ENCODE measurements around the gene TYW3.

The TYW3 gene, protein sequence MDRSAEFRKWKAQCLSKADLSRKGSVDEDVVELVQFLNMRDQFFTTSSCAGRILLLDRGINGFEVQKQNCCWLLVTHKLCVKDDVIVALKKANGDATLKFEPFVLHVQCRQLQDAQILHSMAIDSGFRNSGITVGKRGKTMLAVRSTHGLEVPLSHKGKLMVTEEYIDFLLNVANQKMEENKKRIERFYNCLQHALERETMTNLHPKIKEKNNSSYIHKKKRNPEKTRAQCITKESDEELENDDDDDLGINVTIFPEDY

DNA sequence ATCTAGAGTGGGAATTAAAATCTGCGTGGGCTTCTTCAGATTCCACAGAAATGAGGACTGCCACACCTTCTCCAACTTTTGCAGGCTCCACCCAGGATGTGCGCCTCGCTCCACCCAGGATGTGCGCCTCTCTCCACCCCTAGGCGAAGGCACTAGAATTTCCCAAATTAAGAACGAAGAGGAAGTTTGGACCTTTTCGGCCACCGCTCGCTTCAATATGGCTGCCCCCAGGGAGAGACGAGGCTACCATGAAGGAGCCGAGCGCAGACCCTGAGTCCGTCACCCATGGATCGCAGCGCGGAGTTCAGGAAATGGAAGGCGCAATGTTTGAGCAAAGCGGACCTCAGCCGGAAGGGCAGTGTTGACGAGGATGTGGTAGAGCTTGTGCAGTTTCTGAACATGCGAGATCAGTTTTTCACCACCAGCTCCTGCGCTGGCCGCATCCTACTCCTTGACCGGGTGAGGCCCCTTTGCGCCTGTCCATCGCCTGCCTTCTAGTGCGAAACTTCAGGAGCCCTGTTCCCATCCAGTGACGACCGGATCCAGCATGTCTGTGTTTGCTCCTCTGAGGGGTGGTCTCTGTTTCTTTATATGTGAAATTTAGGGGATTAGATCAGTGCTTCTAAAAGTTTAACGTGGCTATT is at the start of gene TYW3, which contains the start of gene CRYZ:
TYW3 (plus strand) TSS at position 193 of the 644 bp plus-strand sequence; CDS start at position 286, 93 bp downstream.
CRYZ (minus strand) TSS at position 91 of the 644 bp plus-strand sequence. CDS start 8,229 bp downstream, outside the sequence.
- DNase-seq (ENCODE audit: low read depth in 2 of 2) = peak; percentile 61

DNA sequence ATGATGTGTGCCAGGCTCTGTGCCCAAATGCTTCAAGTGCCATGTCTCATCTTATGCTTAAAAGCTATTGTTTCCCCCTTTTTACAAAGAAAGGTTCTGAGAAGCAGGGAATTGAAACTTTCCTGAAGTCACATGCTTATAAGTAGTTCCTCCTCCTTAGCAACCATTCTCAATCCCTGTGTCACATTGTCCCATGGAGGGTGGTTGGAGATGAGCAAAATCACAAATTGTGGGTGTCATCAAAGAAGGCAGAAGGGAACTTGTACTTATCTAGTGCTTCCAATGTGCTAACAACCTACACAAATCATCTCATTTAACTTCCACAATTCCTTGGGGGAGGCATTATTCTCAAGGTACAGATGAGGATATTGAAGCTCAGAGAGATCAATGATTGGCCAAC is 49.3 kb upstream of the TYW3 start:
- no peak for DNase-seq (ENCODE audit: low read depth in 2 of 2)

DNA sequence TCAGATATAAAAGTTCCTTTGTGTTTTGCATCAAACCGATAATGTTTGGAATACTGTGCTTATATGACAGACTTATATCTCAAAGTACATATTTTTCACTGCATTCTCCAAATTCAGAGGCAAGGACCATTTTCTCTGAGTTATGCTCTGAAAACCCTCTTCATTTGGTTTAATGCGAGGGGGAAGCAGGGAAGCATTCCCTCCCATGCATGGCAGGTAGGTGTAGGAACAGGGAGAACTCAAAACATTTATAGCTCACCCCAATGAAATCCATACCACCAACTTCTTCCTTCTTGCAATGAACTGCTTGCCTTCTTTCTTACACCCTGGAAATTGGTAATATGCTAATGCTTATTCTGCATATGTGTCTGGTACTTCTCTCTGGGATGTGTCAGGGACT is 48.7 kb upstream of the TYW3 start:
- no peak for DNase-seq (ENCODE audit: low read depth in 2 of 2)

DNA sequence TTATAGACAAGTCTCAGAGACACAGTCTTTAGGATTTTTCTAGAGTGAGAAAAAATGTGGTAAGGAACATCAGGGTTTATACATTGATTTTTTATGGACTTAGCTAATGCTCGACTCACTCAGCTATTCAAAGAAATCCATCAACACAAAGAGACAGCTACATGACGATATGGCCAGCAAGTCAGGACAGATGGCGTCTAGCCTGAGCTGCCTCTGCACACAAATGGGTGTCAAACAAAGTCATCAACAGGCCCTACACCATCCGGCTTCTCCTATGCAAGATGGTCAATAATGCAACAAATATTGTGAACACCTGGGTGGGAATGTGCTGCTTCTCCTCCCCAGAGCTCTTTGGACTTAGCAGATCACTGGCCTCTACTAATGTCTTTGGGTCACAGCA is 46.0 kb upstream of the TYW3 start:
- DNase-seq (ENCODE audit: low read depth in 2 of 2) = no peak

DNA sequence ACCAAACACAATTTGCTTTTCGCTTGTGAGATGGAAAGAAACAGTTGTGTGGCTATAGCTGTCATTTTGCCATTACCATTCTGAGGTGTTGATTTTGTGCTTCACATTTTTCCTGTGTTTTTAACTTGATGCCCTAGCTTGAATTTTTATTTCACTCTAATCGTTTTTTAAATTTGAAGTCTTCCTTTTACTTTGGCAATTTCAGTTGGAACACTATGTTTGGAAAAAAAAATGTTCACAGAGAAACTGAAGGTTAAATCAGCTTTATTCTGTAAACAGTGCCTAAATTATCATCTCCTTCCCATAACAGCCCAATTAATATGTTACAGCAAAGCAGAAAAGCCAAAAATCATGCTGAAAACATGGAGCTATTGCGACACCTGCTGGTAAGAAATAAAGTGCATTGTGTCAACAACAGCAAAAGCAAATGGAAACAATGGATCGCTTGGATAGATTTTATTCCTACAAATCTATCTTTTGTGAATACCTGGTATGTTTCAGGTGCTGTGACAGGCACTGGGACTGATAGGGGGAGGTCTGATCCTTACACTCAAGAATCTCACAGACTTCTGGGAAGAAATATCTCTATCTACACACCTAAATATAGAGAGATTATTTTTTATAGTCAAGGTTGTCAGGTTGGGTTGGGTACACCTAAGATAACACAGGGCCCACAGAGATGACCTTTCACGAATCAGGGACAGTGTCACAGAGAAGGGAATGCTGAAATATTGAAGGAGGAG is 43.2 kb upstream of the TYW3 start:
- DNase-seq (ENCODE audit: low read depth in 2 of 2) = peak in 1 of 2 donors; percentile 2

DNA sequence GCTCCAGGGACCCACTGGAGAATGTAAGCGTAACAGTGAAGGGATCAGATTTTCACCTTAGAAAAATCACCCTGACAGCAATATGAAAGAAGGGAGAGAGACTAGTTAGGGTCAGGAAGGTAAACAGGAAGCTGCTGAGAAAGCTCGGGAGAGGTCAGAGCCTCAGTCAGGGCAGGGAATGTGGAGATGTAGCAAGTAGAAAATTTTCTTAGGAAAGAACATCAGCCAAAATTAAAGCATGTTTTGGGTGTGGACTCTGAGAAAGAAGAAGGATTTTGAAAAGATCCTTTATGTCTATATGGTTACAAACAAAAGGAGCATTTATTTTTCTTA is 42.6 kb upstream of the TYW3 start:
- no peak for DNase-seq (ENCODE audit: low read depth in 2 of 2)

DNA sequence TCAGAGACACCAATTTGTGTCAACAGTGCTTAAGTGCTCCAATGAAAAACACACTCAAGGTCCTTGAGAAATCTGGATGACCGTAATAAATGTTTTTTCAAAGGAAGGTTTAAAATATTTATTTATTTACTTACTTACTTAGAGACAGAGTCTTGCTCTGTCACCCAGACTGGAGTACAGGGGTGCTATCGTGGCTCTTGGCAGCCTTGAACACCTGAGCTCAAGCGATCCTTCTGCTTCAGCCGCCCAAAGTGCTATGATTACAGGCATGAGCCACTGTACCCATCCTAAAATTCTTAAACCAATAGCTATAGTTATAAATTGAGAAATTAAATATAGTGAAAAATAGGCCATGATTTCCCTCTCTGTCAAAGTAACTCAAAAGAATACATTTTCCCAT is 42.0 kb upstream of the TYW3 start:
- DNase-seq (ENCODE audit: low read depth in 2 of 2) = no peak

DNA sequence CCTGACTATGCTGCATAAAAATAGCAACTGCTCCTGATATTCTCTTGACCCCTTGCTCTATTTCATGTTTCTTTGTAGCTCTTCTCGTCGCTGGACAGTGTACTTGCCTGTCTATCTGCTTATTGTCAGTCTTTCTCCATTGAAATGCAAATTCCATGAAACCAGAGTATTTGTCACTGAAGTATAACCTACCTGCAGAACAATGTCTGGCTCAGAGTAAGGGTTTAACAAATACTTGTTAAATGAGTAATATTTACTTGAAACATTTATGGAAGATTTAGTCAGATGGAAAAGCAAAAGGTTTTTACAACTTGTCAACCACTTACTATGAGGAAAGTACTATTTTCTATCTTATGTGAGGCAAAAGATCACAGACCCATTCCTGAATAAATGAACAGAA is 39.5 kb upstream of the TYW3 start:
- no peak for DNase-seq (ENCODE audit: low read depth in 2 of 2)

DNA sequence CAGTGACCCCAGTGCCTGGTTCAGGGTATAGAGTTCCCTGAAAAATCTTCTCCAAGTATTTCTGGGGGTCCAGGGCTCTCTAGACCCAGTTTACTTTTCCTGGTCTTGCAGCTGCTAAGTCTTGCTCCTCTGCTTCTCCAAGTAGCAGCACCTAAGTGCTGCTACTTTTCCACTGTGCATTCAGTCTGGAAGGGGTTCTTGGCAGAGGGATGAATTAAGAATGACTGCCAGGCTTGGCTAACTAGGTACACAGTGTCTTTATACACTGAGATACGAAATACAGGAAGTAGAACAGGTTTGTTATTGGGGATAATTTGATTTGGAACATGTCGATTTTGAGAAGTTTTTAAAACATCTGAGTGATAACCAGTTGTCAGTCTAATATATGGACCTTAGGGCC is 35.1 kb upstream of the TYW3 start:
- no peak for DNase-seq (ENCODE audit: low read depth in 2 of 2)

DNA sequence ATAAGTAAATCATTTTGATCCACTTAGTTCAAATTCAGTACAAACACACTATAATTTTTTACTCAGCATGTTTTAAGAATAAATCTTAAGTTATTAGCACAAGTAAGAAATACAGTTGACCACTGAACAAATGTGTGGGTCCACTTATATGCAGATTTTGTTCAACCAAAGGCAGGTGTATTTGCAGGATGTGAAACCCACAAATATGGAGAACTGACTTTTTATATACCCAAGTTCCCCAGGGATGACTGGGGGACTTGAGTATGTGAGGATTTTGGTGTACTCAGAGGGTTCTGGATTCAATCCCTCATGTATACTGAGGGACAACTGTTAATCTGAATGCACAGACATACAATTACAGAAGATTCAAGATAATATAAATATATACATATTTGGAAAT is 33.6 kb upstream of the TYW3 start:
- no peak for DNase-seq (ENCODE audit: low read depth in 2 of 2)

DNA sequence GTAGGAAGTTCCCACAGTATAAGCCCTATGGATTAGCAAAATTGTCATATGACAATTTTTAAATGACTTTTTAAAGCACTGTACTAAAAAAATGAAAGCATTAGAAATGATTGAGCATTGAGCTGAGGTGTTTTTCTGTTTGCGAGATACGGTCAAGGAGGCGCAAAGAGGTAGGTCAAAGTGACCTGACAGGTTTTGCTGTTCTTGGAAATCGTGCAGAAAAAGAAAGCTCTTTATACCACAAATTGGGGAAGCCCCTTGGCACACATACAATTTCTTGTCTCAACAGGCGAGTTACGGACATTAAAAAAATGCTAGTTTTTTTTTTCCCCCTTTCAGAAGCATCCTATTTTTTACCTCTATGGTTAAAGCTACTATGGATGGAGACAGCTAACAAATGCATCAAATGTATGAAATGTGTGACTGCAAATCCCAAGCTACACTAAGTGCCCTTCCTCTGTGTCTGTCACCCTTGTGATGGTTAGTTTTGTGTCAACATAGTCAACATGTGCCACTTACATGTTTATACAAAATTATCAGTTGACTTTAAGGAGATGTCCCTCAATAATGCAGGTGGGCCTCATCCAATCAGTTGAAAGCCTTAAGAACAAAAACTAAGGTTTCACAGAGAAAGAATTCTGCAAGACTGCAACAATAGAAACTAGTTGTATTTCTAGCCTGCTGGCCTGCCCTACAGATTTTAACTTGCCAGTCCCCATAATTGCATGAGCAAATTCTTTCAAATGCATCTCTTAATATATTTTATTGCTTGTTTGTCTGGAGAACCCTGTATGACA is 29.4 kb upstream of the TYW3 start:
- DNase-seq (ENCODE audit: low read depth in 2 of 2) = no peak

DNA sequence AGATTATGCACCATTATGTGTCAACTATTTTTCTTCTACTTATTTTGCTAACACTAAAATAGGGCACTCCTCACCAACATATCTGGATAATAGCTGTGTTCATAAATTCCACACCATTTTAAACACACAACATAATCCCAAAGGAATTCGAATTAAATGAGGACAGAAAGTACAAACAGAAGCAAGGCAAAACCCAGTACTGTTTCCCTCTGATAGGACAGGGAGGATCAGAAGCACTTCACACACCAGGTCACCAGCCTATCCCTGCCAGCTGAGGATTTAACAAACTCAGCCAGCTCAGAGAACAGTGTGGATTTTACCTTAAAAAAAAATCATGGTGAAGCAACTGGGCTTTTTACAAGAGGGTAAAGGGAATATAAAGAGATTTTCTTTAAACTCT is 20.1 kb upstream of the TYW3 start:
- DNase-seq (ENCODE audit: low read depth in 2 of 2) = no peak

DNA sequence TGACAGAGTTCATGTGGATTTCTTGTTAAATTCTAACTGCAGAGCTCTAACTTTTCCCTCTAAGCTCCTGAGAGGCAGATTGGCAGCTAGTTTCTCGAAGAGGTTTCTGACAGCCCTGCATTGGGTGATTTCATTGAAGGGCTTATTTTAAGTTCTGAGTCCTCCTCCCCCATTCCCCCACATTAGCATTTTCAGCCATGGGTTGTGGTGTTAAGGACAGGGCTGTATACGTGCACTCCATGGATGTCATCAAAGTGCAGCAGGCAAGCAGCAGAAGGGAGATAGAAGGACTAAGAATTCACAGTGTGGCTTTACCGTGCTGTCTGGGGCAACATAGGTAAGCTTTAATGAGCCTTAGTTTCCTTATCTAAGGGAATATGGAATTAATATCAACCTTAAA is 19.1 kb upstream of the TYW3 start:
- DNase-seq (ENCODE audit: low read depth in 2 of 2) = no peak

DNA sequence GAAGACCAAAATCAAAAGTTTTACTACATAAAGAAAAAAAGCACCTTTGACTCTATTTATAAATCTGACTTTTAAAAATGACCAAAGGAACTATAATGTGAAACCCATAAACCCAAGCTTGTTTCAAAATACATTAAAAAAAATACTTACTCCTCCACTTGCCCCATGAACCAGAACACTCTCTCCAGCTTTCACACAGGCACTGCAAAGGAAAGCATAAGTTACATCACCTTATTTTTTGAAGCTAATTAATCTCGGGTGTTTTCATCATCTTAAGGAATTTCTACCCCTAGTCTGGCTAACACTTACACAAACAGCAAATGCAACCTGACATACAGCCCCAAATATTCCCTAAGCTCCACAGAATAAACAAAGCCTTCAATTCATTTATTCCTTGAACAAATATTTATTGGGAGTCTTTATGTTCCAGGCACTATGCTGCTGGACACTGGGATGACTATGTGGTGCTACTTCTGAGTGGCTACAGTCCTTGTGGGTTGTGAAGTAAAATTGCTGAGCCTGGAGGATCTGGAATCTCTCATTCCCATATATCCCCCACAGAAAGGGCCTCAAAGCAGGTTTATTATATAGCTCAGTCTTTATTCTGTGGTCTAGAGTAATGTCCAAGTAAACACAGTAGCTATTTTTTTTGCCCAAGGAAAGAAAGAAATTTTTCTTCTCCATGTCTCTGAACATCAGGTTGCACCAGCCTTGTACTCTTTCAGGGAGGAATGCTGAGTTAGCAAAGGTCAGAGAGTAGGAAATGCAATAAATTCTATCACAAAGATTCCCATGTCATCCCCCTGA is 18.3 kb upstream of the TYW3 start:
- DNase-seq (ENCODE audit: low read depth in 2 of 2) = no peak

DNA sequence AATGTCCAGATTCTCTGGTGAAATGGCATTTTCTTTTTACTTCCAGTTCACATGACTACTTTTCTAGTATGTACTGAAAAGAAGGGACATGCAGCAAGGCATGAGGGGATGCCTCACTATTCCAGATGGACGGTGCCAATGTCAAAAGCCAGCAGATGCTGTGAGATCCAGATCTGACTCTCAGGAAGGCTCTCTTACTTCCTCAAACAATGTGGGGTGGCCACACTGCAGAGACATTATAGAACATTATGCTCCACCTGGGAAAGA is 17.8 kb upstream of the TYW3 start:
- DNase-seq (ENCODE audit: low read depth in 2 of 2) = no peak

DNA sequence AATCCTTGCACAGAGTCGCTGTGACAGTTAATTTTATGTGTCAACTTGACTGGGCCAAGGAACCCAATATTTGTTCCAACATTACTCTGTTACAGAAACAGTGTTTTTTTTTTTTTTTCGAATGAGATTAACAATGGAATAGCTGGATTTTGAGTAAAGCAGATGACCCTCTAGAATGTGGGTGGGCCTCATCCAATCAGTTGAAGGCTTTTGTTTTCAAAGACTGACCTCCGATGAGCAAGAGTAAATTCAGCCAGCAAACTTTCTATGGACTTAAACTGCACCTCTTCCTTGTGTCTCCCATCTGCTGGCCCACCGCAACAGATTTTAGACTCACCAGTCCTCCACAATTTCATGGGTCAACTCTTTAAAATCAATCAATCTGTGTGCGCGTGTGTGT is 17.1 kb upstream of the TYW3 start:
- no peak for DNase-seq (ENCODE audit: low read depth in 2 of 2)

DNA sequence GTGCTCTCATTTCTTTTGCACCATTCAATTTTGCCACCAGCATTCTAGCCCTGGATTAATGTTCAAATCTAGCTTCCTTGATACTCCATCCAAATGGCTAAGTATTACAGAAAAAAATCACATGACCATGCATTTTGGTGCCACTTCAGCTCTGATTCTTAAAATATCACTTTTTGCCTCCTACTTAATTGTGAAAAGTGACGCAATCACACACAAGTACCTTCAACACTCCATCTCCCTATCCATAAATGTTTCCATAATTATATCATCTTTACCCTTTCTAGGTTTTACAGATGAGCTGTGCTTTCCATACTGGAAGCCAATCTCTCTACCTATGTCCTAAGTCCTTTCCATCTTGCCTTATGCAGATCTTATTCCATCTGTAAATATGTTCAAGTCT is 16.1 kb upstream of the TYW3 start:
- no peak for DNase-seq (ENCODE audit: low read depth in 2 of 2)

DNA sequence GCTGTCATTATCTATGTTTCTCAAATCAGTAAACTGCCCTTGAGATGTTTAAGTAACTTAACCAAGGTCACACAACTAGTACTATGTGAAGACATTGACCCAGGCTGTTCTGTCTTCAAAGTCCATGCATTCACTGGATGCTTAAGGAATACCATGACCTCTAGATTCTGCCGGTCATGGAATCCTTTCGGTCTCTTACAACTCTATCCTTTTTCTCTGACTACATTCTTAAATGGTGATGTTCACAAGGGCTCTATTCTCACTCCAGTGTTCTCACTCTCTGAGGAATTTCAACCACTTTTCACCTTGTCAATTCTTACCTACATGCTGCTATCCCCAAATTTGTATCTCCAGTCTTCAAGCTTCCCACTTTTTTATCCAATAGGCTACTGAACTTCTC is 15.3 kb upstream of the TYW3 start:
- DNase-seq (ENCODE audit: low read depth in 2 of 2) = no peak

DNA sequence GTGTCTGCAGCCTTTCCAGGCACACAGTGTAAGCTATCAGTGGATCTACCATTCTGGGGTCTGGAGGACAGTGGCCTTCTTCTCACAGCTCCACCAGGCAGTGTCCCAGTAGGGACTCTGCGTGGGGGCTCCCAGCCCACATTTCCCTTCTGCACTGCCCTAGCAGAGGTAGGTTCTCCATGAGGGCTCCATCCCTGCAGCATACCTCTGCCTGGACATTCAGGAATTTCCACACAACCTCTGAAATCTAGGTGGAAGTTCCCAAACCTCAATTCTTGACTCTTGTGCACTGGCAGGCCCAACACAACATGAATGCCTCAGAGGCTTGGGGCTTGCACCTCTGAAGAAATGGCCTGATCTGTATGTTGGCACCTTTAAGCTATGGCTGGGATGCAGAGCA is 6.9 kb upstream of the TYW3 start:
- no peak for DNase-seq (ENCODE audit: low read depth in 2 of 2)

DNA sequence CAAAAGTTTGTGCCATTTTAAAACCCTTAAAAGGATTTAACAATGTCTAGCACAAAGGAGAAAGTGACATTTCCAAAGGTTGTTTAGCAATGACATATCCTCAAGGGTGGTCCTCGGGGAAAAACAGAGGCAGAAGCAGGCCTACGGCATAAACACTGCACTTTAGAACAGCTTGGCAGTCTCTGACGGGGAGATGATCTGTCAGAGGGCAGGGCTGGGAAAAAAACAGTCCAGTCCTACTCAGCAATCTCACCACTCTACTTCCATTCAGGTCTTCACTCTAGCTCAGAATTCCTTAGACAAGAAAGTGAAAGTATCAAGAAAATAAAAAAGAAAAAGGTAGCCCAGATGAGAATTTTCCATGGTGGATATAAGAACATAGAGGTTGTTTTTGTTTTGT is 4.2 kb upstream of the TYW3 start:
- no peak for DNase-seq (ENCODE audit: low read depth in 2 of 2)

DNA sequence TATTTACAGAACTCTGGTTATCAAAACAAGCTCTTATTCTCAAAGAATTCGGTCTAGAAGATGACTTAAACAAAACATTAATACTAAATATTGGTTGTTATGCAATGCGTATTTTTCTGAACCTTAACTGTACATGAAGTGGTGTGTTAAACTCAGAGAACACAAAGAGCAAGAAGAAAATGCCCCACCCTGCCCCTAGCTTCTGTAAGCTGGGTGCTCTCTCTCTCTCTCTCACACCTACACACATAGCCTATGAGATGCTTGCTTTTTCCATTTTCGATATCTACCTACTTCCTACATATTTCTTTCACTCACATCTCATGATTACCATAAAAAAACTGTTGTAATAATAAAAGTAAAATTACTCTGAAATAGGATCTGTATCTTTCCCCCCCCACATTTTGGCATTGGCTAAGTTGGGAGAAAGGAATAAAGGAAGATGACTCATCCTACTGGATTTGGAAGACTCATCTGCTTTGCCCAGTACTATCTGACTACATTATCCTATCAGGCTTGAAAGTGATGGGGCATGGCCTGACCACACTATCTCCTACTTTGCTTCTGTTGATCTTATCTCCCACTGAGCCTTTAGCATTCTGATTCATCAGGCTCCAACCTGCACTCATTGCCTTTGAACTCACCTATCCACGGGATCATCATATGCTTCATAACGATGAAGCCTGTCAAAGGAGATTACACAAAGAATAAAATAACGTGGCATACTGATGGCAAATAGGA is 3.0 kb upstream of the TYW3 start:
- DNase-seq (ENCODE audit: low read depth in 2 of 2) = no peak
